GM12874 (cell line): ENCODE data around the gene MED12.

ENCODE experiments used
- CTCF ChIP-seq: IDR thresholded peaks from 2 replicates; pipeline ENCODE4 v1.5.1; 2011; ENCODE audit warnings: low read depth, mild to moderate bottlenecking, control low read depth, low read length, moderate library complexity; ENCODE audit not compliant: insufficient read depth

The MED12 gene

GRCh38 chrX:71175531-71175930 lies 57.1 kb downstream of the MED12 start:
- no peak for TF ChIP-seq CTCF

- no peak for TF ChIP-seq CTCF
Observed at GRCh38 chrX:71177327-71177726, 58.9 kb downstream of the MED12 start.

GRCh38 chrX:71178908-71179307 lies 60.5 kb downstream of the MED12 start:
- TF ChIP-seq CTCF = peak; percentile 50

GRCh38 chrX:71181558-71181909 lies 63.1 kb downstream of the MED12 start:
- TF ChIP-seq CTCF = no peak

- TF ChIP-seq CTCF = no peak
Observed at GRCh38 chrX:71181910-71182799, 63.8 kb downstream of the MED12 start.

- TF ChIP-seq CTCF = no peak
Observed at GRCh38 chrX:71182871-71183270, 64.5 kb downstream of the MED12 start.

- no peak for TF ChIP-seq CTCF
Observed at GRCh38 chrX:71183341-71183740, 64.9 kb downstream of the MED12 start.
